Tibial artery (tissue), 4 donors: Measurements from ENCODE around the gene SESN2.
"Not testable (repeated sequence)": the region's sequence is repeated elsewhere in the genome, so short reads cannot be mapped to it uniquely, and the experiment has no call there.

Experiments used
- DNase-seq, 2 donors: peaks; one replicate each; pipeline ENCODE4 v3.0.0-alpha.2; 2019
- H3K27ac ChIP-seq, 2 donors: fragments of 200-600 bp; sonication (generic) in 1 of 2; 1 replicate in 1 of 2; 2 replicates in 1 of 2; pipeline ENCODE4 v1.5.1; 2018 to 2019; ENCODE audit warnings: mild to moderate bottlenecking in 1 of 2
- H3K27me3 ChIP-seq, 2 donors: fragments of 200-600 bp; sonication (generic) in 1 of 2; one replicate each; pipeline versions ENCODE4 v1.5.1 to v1.6.0; 2016 to 2019
- H3K36me3 ChIP-seq, 3 donors: fragments of 200-600 bp; sonication (generic) in 2 of 3; one replicate each; pipeline ENCODE4 v1.5.1; 2016 to 2019; ENCODE audit warnings: mild to moderate bottlenecking in 2 of 3
- H3K4me1 ChIP-seq, 4 donors: fragments of 200-600 bp; sonication (generic) in 2 of 4; 1 replicate in 3 of 4; 2 replicates in 1 of 4; pipeline ENCODE4 v1.5.1; 2016 to 2019
- H3K4me3 ChIP-seq, 2 donors: fragments of 200-600 bp; sonication (generic) in 1 of 2; 1 replicate in 1 of 2; 2 replicates in 1 of 2; pipeline ENCODE4 v1.5.1; 2018 to 2019; ENCODE audit warnings: mild to moderate bottlenecking in 2 of 2
- H3K9me3 ChIP-seq, 3 donors: fragments of 200-600 bp; sonication (generic) in 1 of 3; one replicate each; pipeline ENCODE4 v1.5.1; 2016 to 2019
- intact Hi-C: fragments of 100-400 bp; cut with DNase I; formaldehyde crosslinking; loops from one replicate; pipeline ENCODE4 v1.15.0; 2023; ENCODE audit warnings: low total_unique reads
- TF ChIP-seq, protein P1 (sequence below), 2 experiments: fragments of 200-600 bp in 1 of 2; fragments of 450-650 bp in 1 of 2; IDR thresholded peaks; one replicate each; pipeline ENCODE4 v1.5.1; 2017 to 2019; ENCODE audit warnings: antibody characterized with exemption in 2 of 2, mild to moderate bottlenecking in 1 of 2, moderate library complexity in 1 of 2

SESN2 gene

DNA sequence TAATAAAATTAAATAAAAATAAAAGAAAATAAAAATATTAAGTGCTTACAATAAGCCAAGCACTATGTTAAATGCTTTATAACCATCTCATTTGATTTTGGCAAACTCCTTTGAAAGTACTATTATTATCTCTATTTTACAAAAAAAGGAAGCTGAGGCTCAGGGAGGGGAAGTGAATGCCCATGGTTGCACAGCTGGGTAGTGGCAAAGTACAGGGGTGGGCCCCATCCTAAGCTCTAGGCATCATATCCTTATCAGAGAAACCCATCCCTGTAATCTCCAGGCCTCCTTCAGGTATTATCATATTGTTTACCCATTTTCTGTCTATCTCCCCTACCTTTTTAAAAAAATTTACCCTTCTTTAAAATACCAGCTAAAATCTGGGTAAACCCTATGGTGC, 67.2 kb downstream of the SESN2 start:
- H3K9me3 ChIP-seq = no peaks in the 10 kb centered on the region
- DNase-seq = no peak
- H3K27ac ChIP-seq = no peak overlapping the region
- no peaks in the 10 kb centered on the region for H3K27me3 ChIP-seq
- no peak overlapping the region for H3K4me3 ChIP-seq
- H3K36me3 ChIP-seq = peaks cover 4% of the 10 kb centered on the region in 3 donors
- H3K4me1 ChIP-seq = peaks cover 0 to 17% (median 8%) of the 10 kb centered on the region in 4 donors
- TF ChIP-seq, protein P1, sequence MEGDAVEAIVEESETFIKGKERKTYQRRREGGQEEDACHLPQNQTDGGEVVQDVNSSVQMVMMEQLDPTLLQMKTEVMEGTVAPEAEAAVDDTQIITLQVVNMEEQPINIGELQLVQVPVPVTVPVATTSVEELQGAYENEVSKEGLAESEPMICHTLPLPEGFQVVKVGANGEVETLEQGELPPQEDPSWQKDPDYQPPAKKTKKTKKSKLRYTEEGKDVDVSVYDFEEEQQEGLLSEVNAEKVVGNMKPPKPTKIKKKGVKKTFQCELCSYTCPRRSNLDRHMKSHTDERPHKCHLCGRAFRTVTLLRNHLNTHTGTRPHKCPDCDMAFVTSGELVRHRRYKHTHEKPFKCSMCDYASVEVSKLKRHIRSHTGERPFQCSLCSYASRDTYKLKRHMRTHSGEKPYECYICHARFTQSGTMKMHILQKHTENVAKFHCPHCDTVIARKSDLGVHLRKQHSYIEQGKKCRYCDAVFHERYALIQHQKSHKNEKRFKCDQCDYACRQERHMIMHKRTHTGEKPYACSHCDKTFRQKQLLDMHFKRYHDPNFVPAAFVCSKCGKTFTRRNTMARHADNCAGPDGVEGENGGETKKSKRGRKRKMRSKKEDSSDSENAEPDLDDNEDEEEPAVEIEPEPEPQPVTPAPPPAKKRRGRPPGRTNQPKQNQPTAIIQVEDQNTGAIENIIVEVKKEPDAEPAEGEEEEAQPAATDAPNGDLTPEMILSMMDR (IDR thresholded peaks at IDR 0.05) = no peak
- intact Hi-C loops = loop anchor here (5.0 kb wide), 1 partner anchor 79 kb away; no protein-coding TSS in a partner anchor

DNA sequence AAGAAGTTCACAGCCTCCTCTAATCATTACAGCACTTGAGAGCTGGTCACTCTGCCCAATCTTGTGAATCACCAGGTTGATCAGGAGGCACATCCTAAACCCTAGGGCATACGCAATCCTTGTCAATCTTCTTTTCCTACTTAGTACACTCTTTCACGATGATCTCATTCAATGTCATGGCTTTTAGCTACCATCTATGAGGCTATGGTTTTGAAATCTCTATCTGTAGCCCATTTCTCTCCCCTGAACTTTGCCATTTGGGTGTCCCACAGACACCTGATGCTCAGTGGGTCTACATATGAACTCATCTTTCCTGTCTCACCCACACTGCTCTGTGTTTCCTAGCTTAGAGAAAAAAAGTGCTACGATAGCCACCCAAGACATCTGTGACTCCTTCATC, 67.7 kb downstream of the SESN2 start:
- H3K27me3 ChIP-seq = no peaks in the 10 kb centered on the region
- no peak overlapping the region for H3K27ac ChIP-seq
- no peak overlapping the region for H3K4me3 ChIP-seq
- no peak for DNase-seq
- H3K36me3 ChIP-seq = peaks cover 7 to 9% (median 7%) of the 10 kb centered on the region in 3 donors
- TF ChIP-seq, protein P1 (IDR thresholded peaks at IDR 0.05) = no peak
- no peaks in the 10 kb centered on the region for H3K9me3 ChIP-seq
- intact Hi-C loops = loop anchor here (5.0 kb wide), 1 partner anchor 80 kb away; no protein-coding TSS in a partner anchor
- peaks cover 0 to 17% (median 8%) of the 10 kb centered on the region in 4 donors for H3K4me1 ChIP-seq

DNA sequence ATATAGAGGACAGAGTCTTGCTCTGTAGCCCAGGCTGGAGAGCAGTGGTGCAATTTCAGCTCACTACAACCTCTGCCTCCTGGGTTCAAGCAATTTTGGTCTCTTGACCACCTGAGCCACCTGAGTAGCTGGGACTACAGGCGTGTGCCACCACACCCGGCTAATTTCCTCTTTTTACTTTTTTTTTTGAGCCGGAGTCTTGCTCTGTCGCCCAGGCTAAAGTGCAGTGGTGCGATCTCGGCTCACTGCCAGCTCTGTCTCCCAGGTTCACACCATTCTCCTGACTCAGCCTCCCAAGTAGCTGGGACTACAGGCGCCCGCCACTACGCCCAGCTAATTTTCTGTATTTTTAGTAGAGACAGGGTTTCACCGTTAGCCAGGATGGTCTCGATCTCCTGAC, 68.1 kb downstream of the SESN2 start:
- not testable (repeated sequence) for H3K27ac ChIP-seq, H3K9me3 ChIP-seq, H3K27me3 ChIP-seq, DNase-seq, H3K4me3 ChIP-seq
- peaks cover 0 to 17% (median 8%) of the 10 kb centered on the region in 4 donors for H3K4me1 ChIP-seq
- intact Hi-C loops = loop anchor here (5.0 kb wide), 1 partner anchor 80 kb away; no protein-coding TSS in a partner anchor
- peaks cover 12 to 13% (median 12%) of the 10 kb centered on the region in 3 donors for H3K36me3 ChIP-seq

DNA sequence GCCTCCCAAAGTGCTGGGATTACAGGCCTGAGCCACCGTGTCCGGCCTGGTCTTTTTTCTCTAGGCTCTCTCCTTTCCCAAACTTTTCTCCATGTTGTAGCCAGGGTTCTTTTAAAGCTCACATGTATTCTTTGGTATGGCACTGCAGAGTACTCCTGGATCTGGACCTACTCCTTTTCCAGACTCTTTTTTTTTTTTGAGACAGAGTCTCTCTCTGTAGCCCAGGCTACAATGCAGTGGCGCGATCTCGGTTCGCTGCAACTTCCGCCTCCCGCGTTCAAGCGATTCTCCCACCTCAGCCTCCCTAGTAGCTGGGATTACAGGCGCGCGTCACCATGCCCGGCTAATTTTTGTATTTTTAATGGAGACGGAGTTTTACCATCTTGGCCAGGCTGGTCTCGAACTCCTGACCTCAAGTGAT, 68.9 kb downstream of the SESN2 start:
- TF ChIP-seq, protein P1 (IDR thresholded peaks at IDR 0.05) = no peak
- peaks cover 0 to 17% (median 8%) of the 10 kb centered on the region in 4 donors for H3K4me1 ChIP-seq
- no peaks in the 10 kb centered on the region for H3K27me3 ChIP-seq
- peaks cover 17 to 22% (median 20%) of the 10 kb centered on the region in 3 donors for H3K36me3 ChIP-seq
- no peaks in the 10 kb centered on the region for H3K9me3 ChIP-seq
- peak overlapping the region; percentile 77 to 82 for H3K27ac ChIP-seq
- intact Hi-C loops = loop anchor here (5.0 kb wide), 1 partner anchor 81 kb away; no protein-coding TSS in a partner anchor
- no peak for DNase-seq
- peak overlapping the region; percentile 61 to 68 for H3K4me3 ChIP-seq

DNA sequence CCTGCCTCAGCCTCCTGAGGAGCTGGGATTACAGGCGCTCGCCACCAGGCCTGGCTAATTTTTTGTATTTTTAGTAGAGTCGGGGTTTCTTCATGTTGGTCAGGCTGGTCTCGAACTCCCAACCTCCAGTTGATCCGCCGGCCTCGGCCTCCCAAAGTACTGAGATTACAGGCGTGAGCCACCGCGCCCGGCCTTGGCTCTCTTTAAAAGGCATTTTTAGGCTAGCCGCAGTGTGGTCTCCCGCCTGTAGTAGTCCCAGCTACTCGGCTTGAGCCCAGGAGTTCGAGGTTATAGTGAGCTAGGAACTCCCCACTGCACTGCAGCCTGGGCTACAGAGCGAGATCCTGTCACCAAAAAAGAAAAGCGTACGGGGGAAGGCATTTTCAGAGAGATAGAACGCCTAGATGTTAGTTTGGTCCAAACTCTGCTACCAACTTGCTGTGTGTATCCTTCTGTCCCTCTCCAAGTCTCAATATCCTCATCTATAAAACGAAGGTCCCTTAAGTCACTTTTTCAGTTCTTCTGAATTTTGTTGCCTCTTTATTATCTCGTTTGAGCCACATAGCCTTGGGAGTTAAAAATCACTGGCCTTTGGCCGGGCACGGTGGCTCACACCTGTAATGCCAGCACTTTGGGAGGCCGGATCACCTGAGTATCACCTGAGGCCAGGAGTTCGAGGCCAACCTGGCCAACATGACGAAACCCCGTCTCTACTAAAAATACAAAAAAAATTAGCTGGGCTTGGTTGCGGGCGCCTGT, 70.3 kb downstream of the SESN2 start:
- Histone ChIP-seq H3K36me3 (peaks cover 26 to 35% (median 31%) of the 10 kb centered on the region in 3 donors), H3K9me3 (no peaks in the 10 kb centered on the region), H3K4me3 (peak overlapping the region; percentile 61 to 68), H3K27ac (peak overlapping the region; percentile 77 to 82), H3K27me3 (no peaks in the 10 kb centered on the region), H3K4me1 (peaks cover 0 to 17% (median 8%) of the 10 kb centered on the region in 4 donors)
- intact Hi-C loops = loop anchor here (5.0 kb wide), 1 partner anchor 82 kb away; no protein-coding TSS in a partner anchor
- DNase-seq = peak; percentile 21 to 67
- TF ChIP-seq, protein P1 (IDR thresholded peaks at IDR 0.05) = no peak
